Smooth muscle cell (in vitro differentiated cells): ENCODE measurements around the gene PCNX4. TPM values are rescaled to one million over a fixed set of nuclear protein-coding genes. Genes with fewer than 3 reads are reported as not detected.

Experiments used
- DNase-seq: peaks from one replicate; lab custom pipeline; 2025; ENCODE audit not compliant: unreplicated experiment; lab: John Stamatoyannopoulos, UW
- H2AFZ ChIP-seq: fragments of 200-600 bp; sonication (generic); 2 replicates; pipeline ENCODE4 v1.6.0; 2016; ENCODE audit warnings: antibody characterized with exemption, low read depth, mild to moderate bottlenecking
- H3F3A ChIP-seq: fragments of 200-600 bp; sonication (generic); 2 replicates; pipeline ENCODE4 v1.6.0; 2017; ENCODE audit warnings: antibody characterized with exemption, low read depth
- H3K27ac ChIP-seq: fragments of 200-600 bp; sonication (generic); 2 replicates; pipeline ENCODE4 v1.5.1; 2016; ENCODE audit warnings: low read depth, mild to moderate bottlenecking
- H3K27me3 ChIP-seq: fragments of 200-600 bp; sonication (generic); 2 replicates; pipeline ENCODE4 v1.6.1; 2016; ENCODE audit warnings: low read depth, mild to moderate bottlenecking
- H3K36me3 ChIP-seq: fragments of 200-600 bp; sonication (generic); 2 replicates; pipeline ENCODE4 v1.5.1; 2016; ENCODE audit warnings: low read depth
- H3K4me1 ChIP-seq: fragments of 200-600 bp; sonication (generic); 2 replicates; pipeline ENCODE4 v1.5.1; 2016; ENCODE audit warnings: low read depth
- H3K4me2 ChIP-seq: fragments of 200-600 bp; sonication (generic); 2 replicates; pipeline ENCODE4 v1.6.0; 2016; ENCODE audit warnings: mild to moderate bottlenecking
- H3K4me3 ChIP-seq: fragments of 200-600 bp; sonication (generic); 2 replicates; pipeline ENCODE4 v1.5.1; 2016; ENCODE audit warnings: mild to moderate bottlenecking
- H3K79me2 ChIP-seq: fragments of 200-600 bp; sonication (generic); 2 replicates; pipeline ENCODE4 v1.6.0; 2016; ENCODE audit warnings: low read depth, mild to moderate bottlenecking
- H3K9ac ChIP-seq: fragments of 200-600 bp; sonication (generic); 2 replicates; pipeline ENCODE4 v1.6.0; 2016; ENCODE audit warnings: low read depth
- H3K9me3 ChIP-seq: fragments of 200-600 bp; sonication (generic); replicated peaks from 2 replicates; pipeline ENCODE4 v1.5.1; 2016; ENCODE audit warnings: low read depth
- H4K20me1 ChIP-seq: fragments of 200-600 bp; sonication (generic); 2 replicates; pipeline ENCODE4 v1.6.0; 2016; ENCODE audit warnings: low read depth
- WGBS: methylation state at CpG from one replicate; pipeline ENCODE4 v1.1.7; 2016; ENCODE audit warnings: low lambda C conversion rate; 5-methylcytosine and 5-hydroxymethylcytosine counted together
- polyA plus RNA-seq: library from polyadenylated mRNA; unstranded; fragments of >200 nt; fragmentation: Nextera tagmentation; extraction: Ambion mirVana; gene quantifications from 2 replicates; pipeline ENCODE4 v1.2.1, GENCODE V29; 2016
- total RNA-seq: library from RNA; depleted of rRNA; stranded (reverse); fragments of >200 nt; gene quantifications from 2 replicates; pipeline ENCODE4 v1.2.3, GENCODE V29; 2014
- TF ChIP-seq, protein P1 (sequence below): fragments of 200-600 bp; sonication (generic); IDR thresholded peaks from 2 replicates; pipeline ENCODE4 v1.5.1; 2017; ENCODE audit warnings: borderline replicate concordance, mild to moderate bottlenecking, antibody characterized with exemption; ENCODE audit not compliant: insufficient read depth, poor library complexity, severe bottlenecking

PCNX4 gene
- total and polyA plus RNA-seq, 2 experiments from 2014 or later = 28.2 to 93.9 TPM

GRCh38 chr14:60161196-60162107, 69.7 kb downstream of the PCNX4 start:
- TF ChIP-seq, protein P1, sequence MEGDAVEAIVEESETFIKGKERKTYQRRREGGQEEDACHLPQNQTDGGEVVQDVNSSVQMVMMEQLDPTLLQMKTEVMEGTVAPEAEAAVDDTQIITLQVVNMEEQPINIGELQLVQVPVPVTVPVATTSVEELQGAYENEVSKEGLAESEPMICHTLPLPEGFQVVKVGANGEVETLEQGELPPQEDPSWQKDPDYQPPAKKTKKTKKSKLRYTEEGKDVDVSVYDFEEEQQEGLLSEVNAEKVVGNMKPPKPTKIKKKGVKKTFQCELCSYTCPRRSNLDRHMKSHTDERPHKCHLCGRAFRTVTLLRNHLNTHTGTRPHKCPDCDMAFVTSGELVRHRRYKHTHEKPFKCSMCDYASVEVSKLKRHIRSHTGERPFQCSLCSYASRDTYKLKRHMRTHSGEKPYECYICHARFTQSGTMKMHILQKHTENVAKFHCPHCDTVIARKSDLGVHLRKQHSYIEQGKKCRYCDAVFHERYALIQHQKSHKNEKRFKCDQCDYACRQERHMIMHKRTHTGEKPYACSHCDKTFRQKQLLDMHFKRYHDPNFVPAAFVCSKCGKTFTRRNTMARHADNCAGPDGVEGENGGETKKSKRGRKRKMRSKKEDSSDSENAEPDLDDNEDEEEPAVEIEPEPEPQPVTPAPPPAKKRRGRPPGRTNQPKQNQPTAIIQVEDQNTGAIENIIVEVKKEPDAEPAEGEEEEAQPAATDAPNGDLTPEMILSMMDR = no peak
- Histone ChIP-seq H3K9ac (no peak overlapping the region), H3F3A (no peaks in the 10 kb centered on the region), H3K36me3 (no peaks in the 10 kb centered on the region), H3K27me3 (no peaks in the 10 kb centered on the region), H3K79me2 (peaks cover 60% of the 10 kb centered on the region), H3K4me2 (no peak overlapping the region), H4K20me1 (peaks cover 18% of the 10 kb centered on the region), H2AFZ (no peak overlapping the region), H3K4me1 (peaks cover 14% of the 10 kb centered on the region), H3K4me3 (no peak overlapping the region), H3K27ac (no peak overlapping the region), H3K9me3 (no peaks in the 10 kb centered on the region)
- no peak for DNase-seq
- WGBS = 77% methylated on average over 2 of the region's 2 CpGs

DNA sequence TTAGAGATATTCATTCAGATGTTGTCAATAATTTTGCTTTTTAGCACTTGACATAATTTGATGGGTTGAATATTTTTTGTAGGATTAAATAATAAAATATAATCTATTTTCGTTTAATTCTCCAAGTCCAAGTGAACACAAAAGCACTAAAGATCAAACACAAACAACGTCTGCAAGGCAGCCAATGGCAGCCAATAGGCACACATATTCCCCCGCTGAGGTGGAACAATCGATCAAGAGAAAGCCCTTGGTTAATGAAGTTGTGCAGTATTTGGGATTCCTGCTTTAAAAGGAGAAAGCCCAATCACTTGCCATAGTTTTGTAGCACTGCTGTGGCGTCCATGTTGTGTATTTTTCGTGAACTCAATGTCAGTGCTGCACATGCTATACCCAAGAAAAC, 72.0 kb downstream of the PCNX4 start:
- no peak overlapping the region for H3K27ac ChIP-seq
- H2AFZ ChIP-seq = no peak overlapping the region
- H3K27me3 ChIP-seq = no peaks in the 10 kb centered on the region
- no peaks in the 10 kb centered on the region for H3K36me3 ChIP-seq
- peaks cover 5% of the 10 kb centered on the region for H4K20me1 ChIP-seq
- H3K79me2 ChIP-seq = peaks cover 43% of the 10 kb centered on the region
- DNase-seq = no peak
- H3K9ac ChIP-seq = no peak overlapping the region
- peak overlapping the region; percentile 91 for H3K4me2 ChIP-seq
- TF ChIP-seq, protein P1 = no peak
- 75% methylated on average over 6 of the region's 6 CpGs for WGBS
- H3K4me3 ChIP-seq = peak overlapping the region; percentile 90
- H3K4me1 ChIP-seq = peaks cover 14% of the 10 kb centered on the region
- no peaks in the 10 kb centered on the region for H3F3A ChIP-seq
- H3K9me3 ChIP-seq = no peaks in the 10 kb centered on the region

- H3K36me3 ChIP-seq = no peaks in the 10 kb centered on the region
Observed at GRCh38 chr14:60164404-60164711, 72.6 kb downstream of the PCNX4 start.

More at GRCh38 chr14:60164404-60164711, 72.6 kb downstream of the PCNX4 start:
- WGBS = 21% methylated on average over 5 of the region's 5 CpGs
- H3K9ac ChIP-seq = peak overlapping the region; percentile 73
- no peaks in the 10 kb centered on the region for H3K9me3 ChIP-seq
- H3K4me3 ChIP-seq = peak overlapping the region; percentile 90
- no peak for DNase-seq
- H2AFZ ChIP-seq = peak overlapping the region; percentile 23
- no peaks in the 10 kb centered on the region for H3K27me3 ChIP-seq
- H3K4me1 ChIP-seq = peaks cover 14% of the 10 kb centered on the region
- TF ChIP-seq, protein P1 = no peak
- no peaks in the 10 kb centered on the region for H3F3A ChIP-seq
- peak overlapping the region; percentile 91 for H3K4me2 ChIP-seq
- peaks cover 37% of the 10 kb centered on the region for H3K79me2 ChIP-seq
- H4K20me1 ChIP-seq = peaks cover 5% of the 10 kb centered on the region
- H3K27ac ChIP-seq = peak overlapping the region; percentile 60
